Measurements from ENCODE around the gene FXN. TPM values are rescaled to one million over a fixed set of nuclear protein-coding genes. Genes with fewer than 3 reads are reported as not detected.

FXN gene
- total RNA-seq, 2 donors from 2014 or later = 17.4 to 22.8 TPM

DNA sequence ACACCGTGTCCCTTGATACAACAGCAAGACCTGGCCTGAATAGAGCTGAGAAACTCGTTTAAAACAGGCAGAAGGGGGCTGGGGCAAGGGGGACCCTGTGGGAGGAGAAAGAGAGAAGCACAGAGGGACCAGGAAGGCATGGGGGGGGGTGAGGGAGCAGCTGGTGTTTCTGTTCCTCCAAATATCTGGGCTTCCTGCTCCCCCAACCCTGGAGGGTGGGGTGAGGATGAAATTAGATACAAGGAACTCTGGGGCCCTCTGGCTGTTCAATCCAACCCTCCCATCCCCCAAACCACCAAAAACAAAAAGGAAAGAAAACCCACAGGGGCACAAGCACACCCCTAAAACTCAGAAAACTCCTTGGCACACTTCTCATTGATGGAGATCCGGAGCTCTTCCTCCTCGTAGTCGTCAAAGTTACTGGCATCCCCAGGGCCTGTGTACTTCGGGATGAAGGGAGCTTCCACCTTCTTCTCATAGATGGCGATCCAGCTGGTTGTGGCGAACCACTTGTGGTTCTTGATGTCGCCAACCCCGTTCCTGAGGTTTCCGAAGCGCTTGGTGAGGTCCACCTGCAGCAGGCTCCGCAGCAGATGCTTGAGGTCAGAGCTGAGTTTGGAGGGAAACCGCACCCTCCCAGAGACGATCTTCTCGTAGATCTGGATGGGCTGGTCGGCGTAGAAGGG is 22.7 kb upstream of the FXN start:
- Mint-ChIP-seq H3K36me3 (no peaks in the 10 kb centered on the region), H3K4me3 (no peak overlapping the region), H3K9me3 (no peaks in the 10 kb centered on the region), H3K4me1 (ENCODE audit: low read depth in 2 of 2) (peaks cover 6 to 10% of the 10 kb centered on the region in 2 donors), H3K27ac (no peak overlapping the region), H3K27me3 (peaks cover 0 to 5% of the 10 kb centered on the region in 2 donors)
- ATAC-seq (no peak), DNase-seq (ENCODE audit: low spot score) (no peak)

DNA sequence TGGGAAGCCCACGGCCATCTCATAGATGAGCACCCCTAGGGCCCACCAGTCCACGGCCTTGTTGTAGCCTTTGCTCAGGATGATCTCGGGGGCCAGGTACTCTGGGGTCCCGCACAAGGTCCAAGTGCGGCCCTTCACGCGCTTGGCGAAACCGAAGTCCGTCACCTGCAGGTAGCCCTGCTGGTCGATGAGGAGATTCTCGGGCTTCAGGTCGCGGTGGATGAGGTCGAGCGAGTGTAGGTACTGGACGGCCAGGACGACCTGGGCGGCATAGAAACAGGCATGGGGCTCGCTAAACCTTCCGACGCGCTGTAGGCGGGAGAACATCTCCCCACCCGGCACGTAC is 22.2 kb upstream of the FXN start:
- ATAC-seq = no peak
- H3K4me1 Mint-ChIP-seq (ENCODE audit: low read depth in 2 of 2) = peaks cover 6 to 11% of the 10 kb centered on the region in 2 donors

GRCh38 chr9:69014013-69014412 is 21.5 kb upstream of the FXN start, which contains the start of gene PRKACG:
PRKACG (minus strand) TSS chr9:69014113; CDS start chr9:69014092, 21 bp downstream.
- ATAC-seq (no peak), DNase-seq (ENCODE audit: low spot score) (no peak)
- Mint-ChIP-seq H3K27me3 (peaks cover 0 to 5% of the 10 kb centered on the region in 2 donors), H3K4me1 (ENCODE audit: low read depth in 2 of 2) (peaks cover 12 to 17% of the 10 kb centered on the region in 2 donors), H3K4me3 (no peak within 1 kb of the TSS), H3K27ac (no peak within 1 kb of the TSS), H3K36me3 (no peaks in the 10 kb centered on the region), H3K9me3 (no peaks in the 10 kb centered on the region)

More for the DNA sequence above, 22.2 kb upstream of the FXN start:
- Mint-ChIP-seq H3K36me3 (no peaks in the 10 kb centered on the region), H3K27ac (no peak overlapping the region), H3K27me3 (peaks cover 0 to 5% of the 10 kb centered on the region in 2 donors), H3K9me3 (no peaks in the 10 kb centered on the region), H3K4me3 (no peak overlapping the region)
- DNase-seq (ENCODE audit: low spot score) = no peak

DNA sequence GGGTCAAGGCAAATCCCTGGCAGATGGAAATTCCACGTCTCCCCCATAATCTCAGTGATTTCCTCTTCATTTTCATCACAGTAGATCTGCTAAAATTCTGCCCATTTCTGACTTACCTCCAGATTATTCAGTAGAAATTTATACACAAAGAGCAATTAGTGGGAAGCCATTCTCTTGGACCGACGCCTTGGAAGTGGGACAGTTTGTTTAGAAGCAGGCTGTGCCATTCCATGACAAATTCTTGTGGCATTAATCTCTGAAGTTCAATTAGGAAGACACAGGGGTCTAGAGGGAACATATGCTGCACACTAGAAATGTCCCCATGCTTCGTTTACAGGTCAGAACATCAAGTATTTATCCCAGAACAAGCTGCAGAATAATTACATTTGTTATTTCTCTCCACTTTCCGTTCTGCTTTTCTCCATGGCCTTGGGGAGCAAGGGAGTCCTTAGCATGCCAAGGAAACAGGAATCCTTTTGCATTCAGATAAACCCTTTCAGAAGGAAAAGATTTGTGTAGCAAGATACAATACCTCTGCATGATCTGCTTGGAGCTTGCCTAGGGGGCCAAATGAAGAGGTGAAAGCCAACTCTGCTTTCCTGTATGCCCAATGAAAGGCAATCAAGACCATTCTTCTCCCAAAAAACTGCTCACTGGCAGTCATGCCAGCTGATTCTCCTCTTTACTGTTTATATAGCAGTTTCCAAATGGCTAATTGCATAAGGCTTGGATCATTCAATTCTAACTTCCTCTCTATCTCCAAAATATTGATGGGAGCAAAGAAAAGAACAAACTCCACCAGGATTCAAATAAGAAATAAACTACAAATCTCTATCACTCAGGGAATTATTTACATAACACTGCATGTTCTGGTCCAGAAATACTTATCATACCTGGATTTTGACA is 19.1 kb upstream of the FXN start:
- ATAC-seq (no peak), DNase-seq (ENCODE audit: low spot score) (no peak)
- H3K36me3 Mint-ChIP-seq = no peaks in the 10 kb centered on the region
- no peak overlapping the region for H3K27ac Mint-ChIP-seq
- H3K4me3 Mint-ChIP-seq = no peak overlapping the region
- H3K27me3 Mint-ChIP-seq = peaks cover 0 to 5% of the 10 kb centered on the region in 2 donors
- peaks cover 28 to 35% of the 10 kb centered on the region in 2 donors for H3K4me1 Mint-ChIP-seq (ENCODE audit: low read depth in 2 of 2)
- no peaks in the 10 kb centered on the region for H3K9me3 Mint-ChIP-seq

- ATAC-seq (no peak), DNase-seq (ENCODE audit: low spot score) (no peak)
- Mint-ChIP-seq H3K4me1 (ENCODE audit: low read depth in 2 of 2) (peaks cover 26 to 38% of the 10 kb centered on the region in 2 donors), H3K4me3 (no peak overlapping the region), H3K27ac (no peak overlapping the region), H3K9me3 (no peaks in the 10 kb centered on the region), H3K27me3 (peaks cover 0 to 2% of the 10 kb centered on the region in 2 donors), H3K36me3 (no peaks in the 10 kb centered on the region)
These were observed 16.8 kb upstream of the FXN start for GRCh38 chr9:69018737-69019136.

GRCh38 chr9:69019808-69020207 is 15.7 kb upstream of the FXN start:
- H3K4me3 Mint-ChIP-seq = peak overlapping the region; percentile 13
- peaks cover 31 to 38% of the 10 kb centered on the region in 2 donors for H3K4me1 Mint-ChIP-seq (ENCODE audit: low read depth in 2 of 2)
- H3K27ac Mint-ChIP-seq = peak overlapping the region in 1 of 2 donors; percentile 21
- H3K9me3 Mint-ChIP-seq = no peaks in the 10 kb centered on the region
- peaks cover 0 to 2% of the 10 kb centered on the region in 2 donors for H3K27me3 Mint-ChIP-seq
- DNase-seq (ENCODE audit: low spot score) (no peak), ATAC-seq (no peak)
- no peaks in the 10 kb centered on the region for H3K36me3 Mint-ChIP-seq

- peak overlapping the region; percentile 13 for H3K4me3 Mint-ChIP-seq
- no peaks in the 10 kb centered on the region for H3K36me3 Mint-ChIP-seq
- H3K9me3 Mint-ChIP-seq = no peaks in the 10 kb centered on the region
- peaks cover 31 to 38% of the 10 kb centered on the region in 2 donors for H3K4me1 Mint-ChIP-seq (ENCODE audit: low read depth in 2 of 2)
- no peak overlapping the region for H3K27ac Mint-ChIP-seq
- DNase-seq (ENCODE audit: low spot score) = no peak
- peaks cover 0 to 2% of the 10 kb centered on the region in 2 donors for H3K27me3 Mint-ChIP-seq
- ATAC-seq = no peak
These were observed 15.0 kb upstream of the FXN start for GRCh38 chr9:69020301-69021145.

DNA sequence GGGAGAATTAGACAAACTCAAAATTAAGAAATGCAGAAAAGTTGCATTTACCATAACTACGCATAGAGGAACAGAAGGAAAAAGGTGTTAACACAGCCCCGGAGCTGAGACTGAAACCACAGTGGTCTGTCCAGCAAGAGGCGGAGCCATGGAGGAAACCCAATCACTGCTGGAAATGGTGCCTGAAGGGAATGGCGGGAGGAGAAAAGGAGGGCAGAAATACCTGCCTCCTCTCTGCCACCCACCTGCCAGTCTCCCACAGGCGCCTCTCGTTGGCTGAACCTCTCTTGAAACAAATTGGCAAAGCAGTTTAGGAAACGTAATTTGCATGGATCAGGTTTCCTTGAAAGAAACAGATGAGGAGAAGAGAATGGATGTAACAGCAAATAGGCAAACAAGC is 11.9 kb upstream of the FXN start:
- peaks cover 40 to 42% of the 10 kb centered on the region in 2 donors for H3K4me1 Mint-ChIP-seq (ENCODE audit: low read depth in 2 of 2)
- H3K36me3 Mint-ChIP-seq = no peaks in the 10 kb centered on the region
- no peak for ATAC-seq
- H3K27ac Mint-ChIP-seq = no peak overlapping the region
- H3K27me3 Mint-ChIP-seq = peaks cover 0 to 2% of the 10 kb centered on the region in 2 donors
- no peak overlapping the region for H3K4me3 Mint-ChIP-seq
- H3K9me3 Mint-ChIP-seq = no peaks in the 10 kb centered on the region
- DNase-seq (ENCODE audit: low spot score) = no peak

DNA sequence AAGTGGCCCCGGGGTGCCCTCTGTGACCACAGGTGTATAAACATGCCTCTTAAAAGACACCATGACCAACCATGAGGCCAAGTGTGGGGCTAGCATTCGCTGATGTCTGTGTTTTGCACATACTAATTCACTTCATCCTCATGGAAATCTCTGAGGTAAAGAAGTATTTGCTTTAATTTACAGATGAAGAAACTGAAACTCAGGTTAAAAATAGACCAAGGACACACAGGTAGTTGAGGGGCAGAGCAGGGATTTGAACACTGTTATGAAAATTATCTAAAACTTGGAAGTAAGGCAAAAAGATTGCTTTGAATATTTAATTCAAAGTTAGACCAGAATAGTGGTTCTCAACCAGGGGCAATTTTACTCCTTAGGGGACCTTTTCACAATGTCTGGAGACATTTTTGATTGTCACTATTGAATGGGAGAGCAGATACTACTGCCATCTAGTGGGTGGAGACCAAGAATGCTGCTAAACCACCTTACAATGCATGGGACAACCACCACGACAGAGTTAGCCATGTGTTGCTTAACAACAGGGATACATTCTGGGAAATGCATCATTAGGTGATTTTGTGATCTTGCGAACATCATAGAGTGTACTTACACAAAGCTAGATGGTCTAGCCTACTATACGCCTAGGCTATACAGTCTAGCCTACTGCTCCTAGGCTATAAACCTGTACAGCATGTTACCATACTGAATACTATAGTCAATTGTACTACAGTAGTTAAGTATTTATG is 8.0 kb upstream of the FXN start:
- ATAC-seq (peak; percentile 79 to 81), DNase-seq (ENCODE audit: low spot score) (peak; percentile 67)
- H3K27me3 Mint-ChIP-seq = peaks cover 0 to 2% of the 10 kb centered on the region in 2 donors
- H3K36me3 Mint-ChIP-seq = no peaks in the 10 kb centered on the region
- no peak overlapping the region for H3K4me3 Mint-ChIP-seq
- H3K9me3 Mint-ChIP-seq = no peaks in the 10 kb centered on the region
- H3K4me1 Mint-ChIP-seq (ENCODE audit: low read depth in 2 of 2) = peaks cover 31 to 34% of the 10 kb centered on the region in 2 donors
- H3K27ac Mint-ChIP-seq = peak overlapping the region; percentile 7 to 17

GRCh38 chr9:69028754-69029153 is 6.8 kb upstream of the FXN start:
- no peaks in the 10 kb centered on the region for H3K9me3 Mint-ChIP-seq
- H3K4me1 Mint-ChIP-seq (ENCODE audit: low read depth in 2 of 2) = peaks cover 25 to 29% of the 10 kb centered on the region in 2 donors
- peak in 1 of 2 donors; percentile 45 for ATAC-seq
- no peak overlapping the region for H3K4me3 Mint-ChIP-seq
- peak overlapping the region; percentile 14 to 25 for H3K27ac Mint-ChIP-seq
- no peak for DNase-seq (ENCODE audit: low spot score)
- H3K27me3 Mint-ChIP-seq = no peaks in the 10 kb centered on the region
- H3K36me3 Mint-ChIP-seq = no peaks in the 10 kb centered on the region

- H3K4me3 Mint-ChIP-seq = no peak overlapping the region
- H3K9me3 Mint-ChIP-seq = no peaks in the 10 kb centered on the region
- DNase-seq (ENCODE audit: low spot score) = no peak
- no peaks in the 10 kb centered on the region for H3K36me3 Mint-ChIP-seq
- H3K27ac Mint-ChIP-seq = peak overlapping the region; percentile 14 to 25
- no peaks in the 10 kb centered on the region for H3K27me3 Mint-ChIP-seq
- no peak for ATAC-seq
- peaks cover 24 to 25% of the 10 kb centered on the region in 2 donors for H3K4me1 Mint-ChIP-seq (ENCODE audit: low read depth in 2 of 2)
These were observed 6.0 kb upstream of the FXN start for GRCh38 chr9:69029535-69029934.

- H3K9me3 Mint-ChIP-seq = no peaks in the 10 kb centered on the region
- H3K27me3 Mint-ChIP-seq = no peaks in the 10 kb centered on the region
- ATAC-seq = no peak
- H3K27ac Mint-ChIP-seq = no peak overlapping the region
- H3K4me1 Mint-ChIP-seq (ENCODE audit: low read depth in 2 of 2) = peaks cover 26 to 27% of the 10 kb centered on the region in 2 donors
- no peaks in the 10 kb centered on the region for H3K36me3 Mint-ChIP-seq
- no peak for DNase-seq (ENCODE audit: low spot score)
- no peak overlapping the region for H3K4me3 Mint-ChIP-seq
These were observed 4.5 kb upstream of the FXN start for GRCh38 chr9:69030851-69031645.

Measured in natural killer cell treated with Interleukin-12 subunit alpha and Interleukin-12 subunit beta and Interleukin-15 and Interleukin-18, amount 100 ng/mL, for 72 hours (primary cell).